ENCODE data around the gene GRAMD2B. TPM values are rescaled to one million over a fixed set of nuclear protein-coding genes. Genes with fewer than 3 reads are reported as not detected.

GRAMD2B gene
- polyA plus RNA-seq, 3 donors: 20.8 to 28.5 (median 28.0) TPM

DNA sequence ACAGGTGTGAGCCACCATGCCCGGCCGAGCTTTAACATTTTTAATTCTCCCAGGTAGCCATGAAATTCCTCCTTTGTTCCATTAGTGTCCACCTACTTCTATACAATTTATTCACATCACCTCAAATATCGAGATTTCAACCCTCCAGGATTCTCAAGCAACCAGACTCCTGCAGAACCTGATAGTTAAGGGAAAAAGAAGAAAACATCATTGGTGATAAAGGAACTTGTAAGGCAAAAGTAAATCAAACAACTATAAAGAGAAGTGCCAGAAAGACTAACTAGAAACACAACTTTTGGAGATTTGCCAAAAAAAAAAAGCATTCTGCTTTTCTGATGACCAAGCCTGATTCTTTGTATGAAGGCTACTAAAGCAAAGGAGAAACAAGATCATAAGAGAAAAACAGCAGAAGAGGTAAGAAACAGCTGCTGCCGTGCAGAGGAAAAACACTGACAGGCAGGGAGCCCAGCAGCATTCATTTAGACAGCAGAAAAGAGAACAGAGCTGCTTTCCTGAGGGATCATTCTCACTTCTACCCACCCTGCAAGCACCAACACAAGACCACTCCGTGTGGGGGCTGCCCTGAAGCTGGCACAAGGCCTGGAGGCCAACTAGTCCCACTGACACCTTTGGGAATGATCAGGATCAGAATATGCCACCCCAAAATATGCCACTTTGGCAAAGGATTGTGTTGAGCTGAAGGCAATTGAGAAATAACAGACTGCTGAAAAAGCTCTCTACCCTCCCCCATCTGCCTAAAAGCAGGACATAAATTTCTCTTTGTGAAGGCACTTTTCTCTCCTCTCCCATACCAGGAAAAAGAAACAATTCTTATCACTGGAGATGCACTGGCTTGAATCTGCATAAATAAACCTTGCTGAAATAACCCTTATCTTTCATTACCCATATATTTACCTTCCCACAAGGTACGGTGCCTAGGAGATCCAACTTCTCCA is 96.7 kb downstream of the GRAMD2B start:
- peak in 1 of 11 donors; percentile 34 for DNase-seq (ENCODE audit: extremely low read depth in 1 of 11, low read depth in 9 of 11, low spot score in 4 of 11)

DNA sequence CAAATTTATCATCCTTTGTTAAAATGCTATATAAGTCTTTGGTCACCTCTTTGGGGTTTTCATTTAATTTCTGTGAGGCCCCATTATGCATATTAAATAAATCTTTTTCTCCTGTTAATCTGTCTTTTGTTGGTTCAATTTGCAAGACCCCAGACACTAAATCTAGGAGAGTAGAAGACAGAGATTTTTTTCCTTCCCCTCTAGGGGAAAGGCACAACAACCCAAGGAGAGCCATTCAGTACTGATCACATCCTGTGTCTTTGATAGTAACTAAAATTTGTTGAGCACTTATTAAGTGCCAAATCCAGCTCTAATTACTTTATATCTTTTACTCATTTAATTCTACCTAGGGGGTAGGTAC is 97.4 kb downstream of the GRAMD2B start:
- DNase-seq (ENCODE audit: extremely low read depth in 1 of 11, low read depth in 9 of 11, low spot score in 4 of 11): no peak

- no peak for DNase-seq (ENCODE audit: extremely low read depth in 1 of 11, low read depth in 9 of 11, low spot score in 4 of 11)
Measured at GRCh38 chr5:126521130-126521529, 97.9 kb downstream of the GRAMD2B start.

DNA sequence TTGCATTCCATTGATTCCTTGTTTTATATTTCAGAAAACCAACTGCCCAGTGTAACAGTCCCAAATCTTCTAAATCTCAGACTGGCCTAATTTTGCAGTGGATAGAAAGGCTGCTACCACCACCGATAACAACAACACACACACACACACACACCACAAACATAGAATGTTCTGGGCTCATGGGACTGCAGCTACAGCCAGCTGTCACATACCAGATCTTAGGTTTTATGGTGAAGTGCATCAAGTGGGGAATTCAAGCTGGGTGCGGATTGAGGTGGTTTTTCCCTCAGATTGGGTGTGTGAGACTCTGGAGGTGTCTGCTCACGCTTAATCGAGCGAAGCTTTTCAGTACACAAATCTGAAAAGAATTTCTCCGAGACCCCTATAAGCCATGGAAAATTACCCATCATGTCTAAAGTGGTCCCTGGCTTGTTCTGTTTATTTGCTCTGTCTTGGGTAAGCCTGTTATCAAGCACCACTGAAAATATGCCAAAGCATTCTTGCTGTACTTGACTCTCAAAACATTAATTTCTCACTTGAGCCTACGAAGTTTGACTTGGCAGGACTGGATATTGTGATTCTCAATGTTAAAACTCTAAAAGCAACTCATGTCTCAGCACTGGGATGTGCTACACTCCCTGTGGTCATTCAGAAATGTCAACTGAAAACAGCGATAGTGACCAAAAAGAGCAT is 100.8 kb downstream of the GRAMD2B start:
- no peak for DNase-seq (ENCODE audit: extremely low read depth in 1 of 11, low read depth in 9 of 11, low spot score in 4 of 11)

- no peak for DNase-seq (ENCODE audit: extremely low read depth in 1 of 11, low read depth in 9 of 11, low spot score in 4 of 11)
Measured at GRCh38 chr5:126525630-126526245, 102.5 kb downstream of the GRAMD2B start.

GRCh38 chr5:126526493-126526892 is 103.3 kb downstream of the GRAMD2B start:
- DNase-seq (ENCODE audit: extremely low read depth in 1 of 11, low read depth in 9 of 11, low spot score in 4 of 11): no peak

DNA sequence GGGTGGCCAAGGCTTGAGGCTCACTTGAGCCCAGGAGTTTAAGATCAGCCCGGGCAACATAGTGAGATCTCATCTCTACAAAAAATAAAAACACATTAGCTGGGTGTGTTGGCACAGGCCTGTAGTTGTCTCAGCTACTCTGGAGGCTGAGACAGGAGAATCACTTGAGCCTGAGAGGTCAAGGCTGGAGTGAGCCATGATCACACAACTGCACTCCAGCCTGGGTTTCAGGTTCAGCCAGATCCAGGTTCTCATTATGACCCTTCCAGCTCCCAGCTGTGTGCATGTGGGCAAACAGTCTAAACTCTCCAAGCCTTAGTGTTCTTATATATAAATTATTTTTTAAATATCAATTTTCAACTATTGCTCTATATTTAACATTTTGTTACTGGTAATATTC is 103.9 kb downstream of the GRAMD2B start:
- DNase-seq (ENCODE audit: extremely low read depth in 1 of 11, low read depth in 9 of 11, low spot score in 4 of 11): no peak

DNA sequence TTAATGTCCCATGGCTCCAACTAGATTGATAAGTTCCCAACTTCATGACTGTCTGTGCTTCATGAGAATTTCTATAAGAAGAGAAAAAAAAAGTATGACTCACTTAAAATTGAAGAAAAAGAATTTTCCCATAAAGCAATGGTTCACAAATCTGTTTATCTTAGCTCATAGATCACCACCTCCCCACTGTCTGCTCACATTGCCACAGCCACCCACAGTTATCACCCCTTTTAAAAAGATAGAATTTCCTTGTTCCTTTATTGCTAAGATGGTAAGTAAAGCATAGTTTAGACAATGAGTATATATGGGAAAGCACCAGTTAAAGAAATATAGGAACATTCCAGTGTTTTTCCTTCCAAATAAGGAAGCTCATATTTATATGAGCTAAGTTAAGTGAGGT is 104.7 kb downstream of the GRAMD2B start:
- DNase-seq (ENCODE audit: extremely low read depth in 1 of 11, low read depth in 9 of 11, low spot score in 4 of 11): no peak

DNA sequence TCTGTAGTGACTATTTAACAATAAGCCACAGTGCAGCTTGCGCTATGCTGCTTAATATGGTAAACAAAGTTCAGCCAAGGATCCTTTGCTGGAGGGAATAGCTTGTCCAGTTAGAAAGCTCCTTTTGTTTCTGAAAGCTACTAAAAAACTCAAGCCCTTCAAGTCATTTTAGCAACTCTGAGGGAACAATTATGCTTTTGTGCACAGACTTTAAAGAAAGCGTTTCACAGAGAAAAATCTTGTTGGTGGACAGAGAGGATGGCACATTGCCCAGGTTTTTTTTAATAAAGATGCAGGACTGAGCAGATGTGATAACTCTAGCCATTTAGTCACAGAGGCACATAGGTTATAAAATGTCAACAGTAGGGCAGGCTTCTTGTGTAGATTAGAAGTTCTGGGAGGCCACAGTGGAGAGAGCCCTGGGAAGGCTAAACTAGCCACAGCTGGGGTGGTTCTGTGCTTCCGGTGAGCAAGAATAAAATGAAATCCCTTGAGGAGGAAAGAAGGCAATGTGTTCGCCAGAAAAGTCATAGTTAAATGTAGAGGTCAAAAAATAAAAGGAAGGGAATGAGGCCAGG is 108.4 kb downstream of the GRAMD2B start:
- DNase-seq (ENCODE audit: extremely low read depth in 1 of 11, low read depth in 9 of 11, low spot score in 4 of 11): peak in 2 of 11 donors; percentile 23 to 41

- no peak for DNase-seq (ENCODE audit: extremely low read depth in 1 of 11, low read depth in 9 of 11, low spot score in 4 of 11)
Measured at GRCh38 chr5:126534553-126534952, 111.3 kb downstream of the GRAMD2B start.

- no peak for DNase-seq (ENCODE audit: extremely low read depth in 1 of 11, low read depth in 9 of 11, low spot score in 4 of 11)
Measured at GRCh38 chr5:126535856-126536545, 112.8 kb downstream of the GRAMD2B start.

DNA sequence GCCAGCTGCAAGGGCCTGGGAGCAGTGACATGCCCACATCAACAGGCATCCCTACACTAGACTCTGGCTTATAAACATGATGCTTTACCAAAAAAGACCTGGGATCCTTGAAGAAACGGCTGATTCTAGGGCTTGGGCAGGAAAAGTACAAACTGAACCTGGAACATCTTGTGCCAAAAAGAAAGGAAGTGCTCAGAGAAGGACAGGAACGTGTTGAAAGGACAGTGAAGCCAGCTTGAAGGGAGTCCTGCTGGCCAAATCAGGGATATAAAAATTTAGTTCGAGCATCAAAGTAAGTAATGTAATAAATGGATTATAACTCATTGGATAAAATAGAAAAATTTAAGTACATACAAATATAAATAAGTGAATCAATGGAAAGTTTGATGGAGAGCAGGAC is 113.7 kb downstream of the GRAMD2B start:
- DNase-seq (ENCODE audit: extremely low read depth in 1 of 11, low read depth in 9 of 11, low spot score in 4 of 11): no peak

GRCh38 chr5:126538579-126538978 is 115.4 kb downstream of the GRAMD2B start:
- no peak for DNase-seq (ENCODE audit: extremely low read depth in 1 of 11, low read depth in 9 of 11, low spot score in 4 of 11)

DNA sequence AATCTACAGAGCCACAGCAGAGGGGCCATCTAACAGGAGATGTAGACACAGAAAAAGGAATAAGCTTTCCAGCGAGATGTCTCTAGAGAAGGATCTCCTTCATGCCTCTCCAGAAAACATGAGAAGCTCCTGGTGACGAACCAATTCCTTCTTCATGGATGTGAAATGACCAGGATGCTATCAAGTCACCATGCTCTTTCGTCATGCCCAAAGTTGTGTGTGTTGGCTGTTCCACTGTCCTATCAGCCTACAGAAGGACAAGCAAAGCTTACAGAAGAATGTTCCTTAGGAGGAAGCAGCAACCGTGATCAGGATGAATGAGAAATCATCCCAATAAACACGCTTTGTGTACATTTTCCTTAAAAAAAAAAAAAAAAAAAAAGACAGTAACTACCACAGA is 117.4 kb downstream of the GRAMD2B start:
- no peak for DNase-seq (ENCODE audit: extremely low read depth in 1 of 11, low read depth in 9 of 11, low spot score in 4 of 11)

DNA sequence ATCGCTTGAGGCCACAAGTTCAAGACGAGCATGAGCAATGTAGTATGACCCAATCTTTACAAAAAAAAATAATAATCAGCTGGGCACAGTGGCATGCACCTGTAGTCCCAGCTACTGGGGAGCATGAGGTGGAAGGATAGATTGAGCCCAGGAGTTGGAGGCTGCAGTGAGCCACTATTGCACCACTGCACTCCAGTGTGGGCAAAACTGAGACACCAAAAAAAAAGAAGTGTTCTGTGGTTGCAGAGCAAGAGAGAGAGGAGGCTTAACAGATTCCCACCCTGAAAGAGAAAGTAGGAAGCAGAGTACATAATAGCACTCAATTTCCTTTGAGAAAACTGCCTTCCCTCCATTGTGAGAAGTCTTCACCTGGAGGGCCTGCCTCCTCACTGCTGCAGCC is 119.2 kb downstream of the GRAMD2B start:
- DNase-seq (ENCODE audit: extremely low read depth in 1 of 11, low read depth in 9 of 11, low spot score in 4 of 11): no peak

DNA sequence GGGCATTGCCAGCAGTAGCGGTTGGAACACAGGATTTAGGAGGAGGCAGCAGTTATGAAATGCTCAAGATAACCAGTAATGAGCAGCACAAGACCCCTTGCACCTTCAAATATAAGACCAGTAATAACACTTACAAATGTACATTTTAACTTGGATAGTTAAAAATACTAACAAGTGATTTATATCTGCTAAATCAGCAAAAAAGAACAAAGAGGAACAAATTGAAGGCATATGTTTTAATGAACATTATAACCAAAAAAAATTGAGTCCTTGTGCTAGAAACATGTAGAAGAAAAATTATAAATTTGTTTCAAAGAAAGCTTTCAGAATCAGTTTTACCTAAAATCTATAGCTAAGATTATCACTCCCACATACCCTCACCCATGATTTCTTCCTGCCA is 119.8 kb downstream of the GRAMD2B start:
- DNase-seq (ENCODE audit: extremely low read depth in 1 of 11, low read depth in 9 of 11, low spot score in 4 of 11): no peak

- no peak for DNase-seq (ENCODE audit: extremely low read depth in 1 of 11, low read depth in 9 of 11, low spot score in 4 of 11)
Measured at GRCh38 chr5:126543660-126544059, 120.5 kb downstream of the GRAMD2B start.
